ENCODE data around the gene LTB.

LTB gene

GRCh38 chr6:31621320-31621939 is 39.2 kb upstream of the LTB start:
- H3K27ac ChIP-seq, result peak overlapping the region; percentile 99
- H3K36me3 ChIP-seq, result peaks cover 31% of the 10 kb centered on the region
- peak overlapping the region; percentile 73 to 99 for H3K4me3 ChIP-seq (ENCODE audit: low read depth in 1 of 2, low read length in 1 of 2)
- no peaks in the 10 kb centered on the region for H3K27me3 ChIP-seq
- TF ChIP-seq CTCF (IDR thresholded peaks at IDR 0.05), result no peak
- no peaks in the 10 kb centered on the region for H3K9me3 ChIP-seq
- peaks cover 42 to 43% of the 10 kb centered on the region in 2 experiments for H3K4me1 ChIP-seq (ENCODE audit: control insufficient read depth in 1 of 2, insufficient read depth in 1 of 2, low read depth in 1 of 2, low read length in 1 of 2)

- Histone ChIP-seq H3K9me3 (no peaks in the 10 kb centered on the region), H3K4me3 (ENCODE audit: low read depth in 1 of 2, low read length in 1 of 2) (peak within 1 kb of the TSS; percentile 73 to 99), H3K4me1 (ENCODE audit: control insufficient read depth in 1 of 2, insufficient read depth in 1 of 2, low read depth in 1 of 2, low read length in 1 of 2) (peaks cover 49 to 50% of the 10 kb centered on the region in 2 experiments), H3K27me3 (no peaks in the 10 kb centered on the region), H3K36me3 (peaks cover 24% of the 10 kb centered on the region), H3K27ac (peak within 1 kb of the TSS; percentile 99)
- no peak for TF ChIP-seq CTCF (IDR thresholded peaks at IDR 0.05)
These were observed 38.5 kb upstream of the LTB start, which contains the start of gene PRRC2A for GRCh38 chr6:31620586-31621319. Gene PRRC2A, plus strand, starts transcription at chr6:31620715. Its CDS starts 2,075 bp downstream, at chr6:31622790.

GRCh38 chr6:31619805-31620585 is 37.8 kb upstream of the LTB start:
- Histone ChIP-seq H3K27me3 (no peaks in the 10 kb centered on the region), H3K36me3 (peaks cover 17% of the 10 kb centered on the region), H3K4me3 (ENCODE audit: low read depth in 1 of 2, low read length in 1 of 2) (peak overlapping the region; percentile 73 to 99), H3K27ac (peak overlapping the region; percentile 99), H3K9me3 (no peaks in the 10 kb centered on the region), H3K4me1 (ENCODE audit: control insufficient read depth in 1 of 2, insufficient read depth in 1 of 2, low read depth in 1 of 2, low read length in 1 of 2) (peaks cover 57 to 58% of the 10 kb centered on the region in 2 experiments)
- TF ChIP-seq CTCF (IDR thresholded peaks at IDR 0.05), result peak; percentile 42

- no peaks in the 10 kb centered on the region for H3K36me3 ChIP-seq
- TF ChIP-seq CTCF (IDR thresholded peaks at IDR 0.05), result no peak
- peak overlapping the region in 1 of 2 experiments; percentile 87 for H3K4me3 ChIP-seq (ENCODE audit: low read depth in 1 of 2, low read length in 1 of 2)
- H3K4me1 ChIP-seq (ENCODE audit: control insufficient read depth in 1 of 2, insufficient read depth in 1 of 2, low read depth in 1 of 2, low read length in 1 of 2), result peaks cover 60 to 64% of the 10 kb centered on the region in 2 experiments
- no peaks in the 10 kb centered on the region for H3K27me3 ChIP-seq
- H3K9me3 ChIP-seq, result no peaks in the 10 kb centered on the region
- peak overlapping the region; percentile 98 for H3K27ac ChIP-seq
These were observed 34.8 kb upstream of the LTB start for GRCh38 chr6:31617010-31617409.

- H3K4me3 ChIP-seq (ENCODE audit: low read depth in 1 of 2, low read length in 1 of 2), result peak overlapping the region; percentile 79 to 87
- no peaks in the 10 kb centered on the region for H3K36me3 ChIP-seq
- H3K9me3 ChIP-seq, result no peaks in the 10 kb centered on the region
- peak overlapping the region; percentile 98 for H3K27ac ChIP-seq
- TF ChIP-seq CTCF (IDR thresholded peaks at IDR 0.05), result no peak
- H3K27me3 ChIP-seq, result no peaks in the 10 kb centered on the region
- H3K4me1 ChIP-seq (ENCODE audit: control insufficient read depth in 1 of 2, insufficient read depth in 1 of 2, low read depth in 1 of 2, low read length in 1 of 2), result peaks cover 51 to 59% of the 10 kb centered on the region in 2 experiments
These were observed 33.5 kb upstream of the LTB start for GRCh38 chr6:31615748-31616147.

All from neutrophil (primary cell).